ENCODE data around the gene LIPG.
"Not testable (repeated sequence)": the region's sequence is repeated elsewhere in the genome, so short reads cannot be mapped to it uniquely, and the experiment has no call there.

Gene LIPG

GRCh38 chr18:49560624-49561288 is 1.1 kb upstream of the LIPG start:
- peaks cover 28% of the 10 kb centered on the region for H3K4me1 Mint-ChIP-seq (ENCODE audit: low read depth)
- H3K36me3 Mint-ChIP-seq: no peaks in the 10 kb centered on the region
- H3K4me3 Mint-ChIP-seq: peak overlapping the region; percentile 80
- H3K9me3 Mint-ChIP-seq (ENCODE audit: low read depth): no peaks in the 10 kb centered on the region
- H3K27ac Mint-ChIP-seq: no peak overlapping the region
- H3K27me3 Mint-ChIP-seq: peaks cover 48% of the 10 kb centered on the region

GRCh38 chr18:49562481-49563129 is 748 bp downstream of the LIPG start:
- Mint-ChIP-seq H3K27me3 (peaks cover 49% of the 10 kb centered on the region), H3K4me3 (peak overlapping the region; percentile 80), H3K27ac (no peak overlapping the region), H3K36me3 (no peaks in the 10 kb centered on the region), H3K9me3 (ENCODE audit: low read depth) (no peaks in the 10 kb centered on the region), H3K4me1 (ENCODE audit: low read depth) (peaks cover 28% of the 10 kb centered on the region)

- Mint-ChIP-seq H3K9me3 (ENCODE audit: low read depth) (no peaks in the 10 kb centered on the region), H3K4me1 (ENCODE audit: low read depth) (peaks cover 28% of the 10 kb centered on the region), H3K36me3 (no peaks in the 10 kb centered on the region), H3K4me3 (peak overlapping the region; percentile 72), H3K27me3 (peaks cover 49% of the 10 kb centered on the region), H3K27ac (no peak overlapping the region)
These were observed 1.3 kb downstream of the LIPG start for GRCh38 chr18:49563130-49563540.

- Mint-ChIP-seq H3K9me3 (ENCODE audit: low read depth) (no peaks in the 10 kb centered on the region), H3K4me3 (no peak overlapping the region), H3K4me1 (ENCODE audit: low read depth) (peaks cover 28% of the 10 kb centered on the region), H3K36me3 (no peaks in the 10 kb centered on the region), H3K27ac (no peak overlapping the region), H3K27me3 (peaks cover 49% of the 10 kb centered on the region)
These were observed 2.1 kb downstream of the LIPG start for GRCh38 chr18:49563701-49564517.

- H3K9me3 Mint-ChIP-seq (ENCODE audit: low read depth): no peaks in the 10 kb centered on the region
- no peaks in the 10 kb centered on the region for H3K36me3 Mint-ChIP-seq
- H3K4me3 Mint-ChIP-seq: no peak overlapping the region
- H3K27me3 Mint-ChIP-seq: peaks cover 46% of the 10 kb centered on the region
- no peak overlapping the region for H3K27ac Mint-ChIP-seq
- H3K4me1 Mint-ChIP-seq (ENCODE audit: low read depth): peaks cover 28% of the 10 kb centered on the region
These were observed 2.6 kb downstream of the LIPG start for GRCh38 chr18:49564518-49564834.

- Mint-ChIP-seq H3K36me3 (no peaks in the 10 kb centered on the region), H3K27ac (no peak overlapping the region), H3K4me3 (no peak overlapping the region), H3K4me1 (ENCODE audit: low read depth) (peaks cover 28% of the 10 kb centered on the region), H3K27me3 (peaks cover 43% of the 10 kb centered on the region), H3K9me3 (ENCODE audit: low read depth) (no peaks in the 10 kb centered on the region)
These were observed 3.2 kb downstream of the LIPG start for GRCh38 chr18:49565101-49565500.

- no peak overlapping the region for H3K27ac Mint-ChIP-seq
- H3K27me3 Mint-ChIP-seq: peaks cover 40% of the 10 kb centered on the region
- H3K36me3 Mint-ChIP-seq: no peaks in the 10 kb centered on the region
- H3K4me3 Mint-ChIP-seq: no peak overlapping the region
- H3K9me3 Mint-ChIP-seq (ENCODE audit: low read depth): no peaks in the 10 kb centered on the region
- H3K4me1 Mint-ChIP-seq (ENCODE audit: low read depth): peaks cover 25% of the 10 kb centered on the region
These were observed 3.8 kb downstream of the LIPG start for GRCh38 chr18:49565612-49566011.

GRCh38 chr18:49566217-49566770 is 4.4 kb downstream of the LIPG start:
- Mint-ChIP-seq H3K9me3 (ENCODE audit: low read depth) (no peaks in the 10 kb centered on the region), H3K27ac (no peak overlapping the region), H3K27me3 (peaks cover 36% of the 10 kb centered on the region), H3K4me1 (ENCODE audit: low read depth) (peaks cover 20% of the 10 kb centered on the region), H3K36me3 (no peaks in the 10 kb centered on the region), H3K4me3 (no peak overlapping the region)

GRCh38 chr18:49566985-49567384 is 5.1 kb downstream of the LIPG start:
- no peak overlapping the region for H3K27ac Mint-ChIP-seq
- H3K4me3 Mint-ChIP-seq: no peak overlapping the region
- H3K36me3 Mint-ChIP-seq: no peaks in the 10 kb centered on the region
- H3K27me3 Mint-ChIP-seq: peaks cover 33% of the 10 kb centered on the region
- no peaks in the 10 kb centered on the region for H3K9me3 Mint-ChIP-seq (ENCODE audit: low read depth)
- H3K4me1 Mint-ChIP-seq (ENCODE audit: low read depth): peaks cover 13% of the 10 kb centered on the region

- H3K9me3 Mint-ChIP-seq (ENCODE audit: low read depth): no peaks in the 10 kb centered on the region
These were observed 7.9 kb downstream of the LIPG start for GRCh38 chr18:49569724-49570123.

GRCh38 chr18:49570836-49571235 is 9.0 kb downstream of the LIPG start:
- no peaks in the 10 kb centered on the region for H3K36me3 Mint-ChIP-seq
- no peaks in the 10 kb centered on the region for H3K4me1 Mint-ChIP-seq (ENCODE audit: low read depth)
- no peak overlapping the region for H3K4me3 Mint-ChIP-seq
- no peak overlapping the region for H3K27ac Mint-ChIP-seq
- H3K9me3 Mint-ChIP-seq (ENCODE audit: low read depth): no peaks in the 10 kb centered on the region
- peaks cover 7% of the 10 kb centered on the region for H3K27me3 Mint-ChIP-seq

More at GRCh38 chr18:49569724-49570123, 7.9 kb downstream of the LIPG start:
- Mint-ChIP-seq H3K4me3 (no peak overlapping the region), H3K36me3 (no peaks in the 10 kb centered on the region), H3K4me1 (ENCODE audit: low read depth) (no peaks in the 10 kb centered on the region), H3K27ac (no peak overlapping the region), H3K27me3 (peaks cover 13% of the 10 kb centered on the region)

- Mint-ChIP-seq H3K4me3 (no peak overlapping the region), H3K4me1 (ENCODE audit: low read depth) (no peaks in the 10 kb centered on the region), H3K27ac (no peak overlapping the region), H3K27me3 (no peaks in the 10 kb centered on the region), H3K9me3 (ENCODE audit: low read depth) (no peaks in the 10 kb centered on the region), H3K36me3 (no peaks in the 10 kb centered on the region)
These were observed 10.9 kb downstream of the LIPG start for GRCh38 chr18:49572611-49573345.

GRCh38 chr18:49573835-49574234 is 12.0 kb downstream of the LIPG start:
- Mint-ChIP-seq H3K27ac (no peak overlapping the region), H3K36me3 (no peaks in the 10 kb centered on the region), H3K9me3 (ENCODE audit: low read depth) (no peaks in the 10 kb centered on the region), H3K4me3 (no peak overlapping the region), H3K4me1 (ENCODE audit: low read depth) (no peaks in the 10 kb centered on the region), H3K27me3 (no peaks in the 10 kb centered on the region)

- not testable (repeated sequence) for H3K9me3 Mint-ChIP-seq (ENCODE audit: low read depth); H3K27me3 Mint-ChIP-seq; H3K4me3 Mint-ChIP-seq; H3K4me1 Mint-ChIP-seq (ENCODE audit: low read depth); H3K36me3 Mint-ChIP-seq; H3K27ac Mint-ChIP-seq
These were observed 17.2 kb downstream of the LIPG start for GRCh38 chr18:49579041-49579440.

- H3K4me1 Mint-ChIP-seq (ENCODE audit: low read depth); H3K4me3 Mint-ChIP-seq; H3K36me3 Mint-ChIP-seq; H3K9me3 Mint-ChIP-seq (ENCODE audit: low read depth); H3K27ac Mint-ChIP-seq; H3K27me3 Mint-ChIP-seq: not testable (repeated sequence)
These were observed 17.7 kb downstream of the LIPG start for GRCh38 chr18:49579583-49579982.
